ENCODE data around the gene SCARF2. TPM values are rescaled to one million over a fixed set of nuclear protein-coding genes. Genes with fewer than 3 reads are reported as not detected.

SCARF2 gene
- total and polyA plus RNA-seq, 2 of the 13 experiments (the other 11 are each of a cell fraction or from before 2014, with no cell fraction given): 3.3 to 6.2 TPM

DNA sequence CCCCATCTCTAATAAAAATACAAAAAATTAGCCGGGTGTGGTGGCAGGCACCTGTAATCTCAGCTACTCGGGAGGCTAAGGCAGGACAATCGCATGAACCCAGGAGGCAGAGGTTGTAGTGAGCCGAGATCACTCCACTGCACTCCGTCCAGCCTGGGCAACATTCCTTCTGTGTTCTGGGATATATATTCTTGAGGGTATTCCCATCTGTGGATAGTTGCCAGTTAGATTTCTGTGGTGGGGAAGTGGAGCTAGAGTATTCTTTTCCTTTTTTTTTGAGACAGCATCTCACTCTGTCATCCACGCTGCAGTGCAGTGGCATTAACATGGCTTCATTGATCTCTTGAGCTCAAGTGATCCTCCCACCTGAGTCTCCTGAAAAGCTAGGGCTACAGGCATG is 52.8 kb downstream of the SCARF2 start:
- Histone ChIP-seq H3K4me2 (ENCODE audit: low read depth, low read length) (no peak overlapping the region), H3K9ac (ENCODE audit: insufficient read depth, low read depth, low read length) (no peak overlapping the region), H2AFZ (ENCODE audit: low read length) (no peak overlapping the region), H3K79me2 (ENCODE audit: insufficient read depth, low read length) (no peaks in the 10 kb centered on the region), H3K27ac (ENCODE audit: extremely low read length, insufficient read depth, low read length) (no peak overlapping the region), H3K36me3 (replicated peaks in 1 of 2; ENCODE audit: control insufficient read depth in 1 of 2, insufficient read depth in 2 of 2, low read length in 2 of 2) (no peaks in the 10 kb centered on the region), H3K27me3 (ENCODE audit: control insufficient read depth in 1 of 2, insufficient read depth in 2 of 2, low read length in 2 of 2) (peaks cover 1 to 8% of the 10 kb centered on the region in 2 experiments; a peak in 2 of 5 replicates), H3K4me3 (replicated peaks in 1 of 3; ENCODE audit: insufficient read depth in 1 of 3, low read depth in 2 of 3, low read length in 3 of 3) (no peak overlapping the region), H4K20me1 (ENCODE audit: insufficient read depth, low read length) (no peaks in the 10 kb centered on the region), H3K9me3 (ENCODE audit: low read length) (no peaks in the 10 kb centered on the region), H3K4me1 (ENCODE audit: insufficient read depth, low read length) (no peaks in the 10 kb centered on the region)
- 50% methylated on average over 2 of the region's 6 CpGs for WGBS (ENCODE audit: low lambda C conversion rate)
- POLR2A ChIA-PET: no interaction called here
- intact Hi-C loops (cut with micrococcal nuclease; ENCODE audit: unreplicated experiment): no loop called here
- CTCF ChIA-PET (ENCODE audit: low intra/inter-chr PET ratio, low total read pairs): no interaction called here
- FAIRE-seq: no peak
- TF ChIP-seq, protein P1, sequence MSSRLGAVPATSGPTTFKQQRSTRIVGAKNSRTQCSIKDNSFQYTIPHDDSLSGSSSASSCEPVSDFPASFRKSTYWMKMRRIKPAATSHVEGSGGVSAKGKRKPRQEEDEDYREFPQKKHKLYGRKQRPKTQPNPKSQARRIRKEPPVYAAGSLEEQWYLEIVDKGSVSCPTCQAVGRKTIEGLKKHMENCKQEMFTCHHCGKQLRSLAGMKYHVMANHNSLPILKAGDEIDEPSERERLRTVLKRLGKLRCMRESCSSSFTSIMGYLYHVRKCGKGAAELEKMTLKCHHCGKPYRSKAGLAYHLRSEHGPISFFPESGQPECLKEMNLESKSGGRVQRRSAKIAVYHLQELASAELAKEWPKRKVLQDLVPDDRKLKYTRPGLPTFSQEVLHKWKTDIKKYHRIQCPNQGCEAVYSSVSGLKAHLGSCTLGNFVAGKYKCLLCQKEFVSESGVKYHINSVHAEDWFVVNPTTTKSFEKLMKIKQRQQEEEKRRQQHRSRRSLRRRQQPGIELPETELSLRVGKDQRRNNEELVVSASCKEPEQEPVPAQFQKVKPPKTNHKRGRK (CRISPR knock-in tag; IDR thresholded peaks at IDR 0.05): no peak
- TF ChIP-seq, protein P2, sequence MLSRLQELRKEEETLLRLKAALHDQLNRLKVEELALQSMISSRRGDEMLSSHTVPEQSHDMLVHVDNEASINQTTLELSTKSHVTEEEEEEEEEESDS (CRISPR knock-in tag; IDR thresholded peaks at IDR 0.05; ENCODE audit: borderline replicate concordance): no peak
- no peak for ATAC-seq
- in situ Hi-C loops (cut with HindIII; ENCODE audit: extremely low pct_ligation_motif_present, low pct_unique_long_range_greater_than_20kb): no loop called here
- no peak for DNase-seq (ENCODE audit: low spot score)
- no TSS peak for BruUV-seq (replicated peaks)

DNA sequence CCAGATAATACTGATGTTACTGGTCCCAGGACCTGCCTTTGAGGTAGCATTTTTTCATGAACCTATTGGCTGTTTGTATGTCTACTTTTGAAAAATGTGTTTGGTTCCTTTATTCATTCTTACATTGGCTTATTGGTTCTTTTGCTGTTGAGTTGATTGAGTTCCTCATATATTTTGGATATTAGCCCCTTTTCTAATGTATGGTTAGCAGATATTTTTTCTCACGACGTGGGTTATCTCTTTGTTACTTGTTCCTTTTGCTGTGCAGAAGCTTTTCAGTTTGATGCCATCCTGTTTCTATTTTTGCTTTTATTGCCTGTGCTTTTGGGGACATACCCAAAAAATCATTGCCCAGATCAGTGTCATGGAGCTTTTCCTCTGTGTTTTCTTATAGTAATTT is 53.5 kb downstream of the SCARF2 start:
- no peaks in the 10 kb centered on the region for H3K79me2 ChIP-seq (ENCODE audit: insufficient read depth, low read length)
- TF ChIP-seq, protein P3, sequence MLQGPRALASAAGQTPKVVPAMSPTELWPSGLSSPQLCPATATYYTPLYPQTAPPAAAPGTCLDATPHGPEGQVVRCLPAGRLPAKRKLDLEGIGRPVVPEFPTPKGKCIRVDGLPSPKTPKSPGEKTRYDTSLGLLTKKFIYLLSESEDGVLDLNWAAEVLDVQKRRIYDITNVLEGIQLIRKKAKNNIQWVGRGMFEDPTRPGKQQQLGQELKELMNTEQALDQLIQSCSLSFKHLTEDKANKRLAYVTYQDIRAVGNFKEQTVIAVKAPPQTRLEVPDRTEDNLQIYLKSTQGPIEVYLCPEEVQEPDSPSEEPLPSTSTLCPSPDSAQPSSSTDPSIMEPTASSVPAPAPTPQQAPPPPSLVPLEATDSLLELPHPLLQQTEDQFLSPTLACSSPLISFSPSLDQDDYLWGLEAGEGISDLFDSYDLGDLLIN (CRISPR knock-in tag; IDR thresholded peaks at IDR 0.05; ENCODE audit: borderline replicate concordance): no peak
- no peak for TF ChIP-seq HOXA5 (CRISPR knock-in tag; IDR thresholded peaks at IDR 0.05)
- TF ChIP-seq KDM4B (CRISPR knock-in tag; IDR thresholded peaks at IDR 0.05): no peak
- no peak for TF ChIP-seq ZBTB38 (CRISPR knock-in tag; IDR thresholded peaks at IDR 0.05)
- TF ChIP-seq NAIF1 (CRISPR knock-in tag; IDR thresholded peaks at IDR 0.05; ENCODE audit: borderline replicate concordance): no peak
- no peak for TF ChIP-seq ADNP (CRISPR knock-in tag; IDR thresholded peaks at IDR 0.05)
- TF ChIP-seq ZNF235 (CRISPR knock-in tag; IDR thresholded peaks at IDR 0.05; ENCODE audit: borderline replicate concordance): no peak
- TF ChIP-seq RFXAP (CRISPR knock-in tag; IDR thresholded peaks at IDR 0.05; ENCODE audit: borderline replicate concordance): no peak
- TF ChIP-seq, protein P4, sequence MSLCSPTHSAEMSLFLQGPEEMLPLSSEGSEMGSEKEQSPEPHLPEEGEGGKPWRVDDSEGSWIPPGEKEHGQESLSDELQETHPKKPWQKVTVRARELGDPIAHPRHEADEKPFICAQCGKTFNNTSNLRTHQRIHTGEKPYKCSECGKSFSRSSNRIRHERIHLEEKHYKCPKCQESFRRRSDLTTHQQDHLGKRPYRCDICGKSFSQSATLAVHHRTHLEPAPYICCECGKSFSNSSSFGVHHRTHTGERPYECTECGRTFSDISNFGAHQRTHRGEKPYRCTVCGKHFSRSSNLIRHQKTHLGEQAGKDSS (CRISPR knock-in tag; IDR thresholded peaks at IDR 0.05; ENCODE audit: borderline replicate concordance, low read depth): no peak
- TF ChIP-seq, protein P1 (CRISPR knock-in tag; IDR thresholded peaks at IDR 0.05): no peak
- no peak for TF ChIP-seq CCAR2 (optimal IDR thresholded peaks at IDR 0.05; ENCODE audit: low read depth, low read length)
- TF ChIP-seq ARNT2 (CRISPR knock-in tag; IDR thresholded peaks at IDR 0.05; ENCODE audit: low read depth): no peak

More for the DNA sequence above, 53.5 kb downstream of the SCARF2 start:
- Histone ChIP-seq H3K36me3 (replicated peaks in 1 of 2; ENCODE audit: control insufficient read depth in 1 of 2, insufficient read depth in 2 of 2, low read length in 2 of 2) (no peaks in the 10 kb centered on the region), H4K20me1 (ENCODE audit: insufficient read depth, low read length) (no peaks in the 10 kb centered on the region), H3K9ac (ENCODE audit: insufficient read depth, low read depth, low read length) (no peak overlapping the region), H3K27me3 (ENCODE audit: control insufficient read depth in 1 of 2, insufficient read depth in 2 of 2, low read length in 2 of 2) (peaks cover 1 to 8% of the 10 kb centered on the region in 2 experiments; a peak in 2 of 5 replicates), H3K4me3 (replicated peaks in 1 of 3; ENCODE audit: insufficient read depth in 1 of 3, low read depth in 2 of 3, low read length in 3 of 3) (no peak overlapping the region), H3K27ac (ENCODE audit: extremely low read length, insufficient read depth, low read length) (no peak overlapping the region), H3K4me1 (ENCODE audit: insufficient read depth, low read length) (no peaks in the 10 kb centered on the region), H2AFZ (ENCODE audit: low read length) (no peak overlapping the region), H3K9me3 (ENCODE audit: low read length) (no peaks in the 10 kb centered on the region), H3K4me2 (ENCODE audit: low read depth, low read length) (no peak overlapping the region)
- intact Hi-C loops (cut with micrococcal nuclease; ENCODE audit: unreplicated experiment) (no loop called here), in situ Hi-C loops (cut with HindIII; ENCODE audit: extremely low pct_ligation_motif_present, low pct_unique_long_range_greater_than_20kb) (no loop called here)
- FAIRE-seq: no peak
- WGBS (ENCODE audit: low lambda C conversion rate): 1% methylated on average over 2 of the region's 2 CpGs
- POLR2A ChIA-PET: no interaction called here
- DNase-seq (ENCODE audit: low spot score): no peak
- CTCF ChIA-PET (ENCODE audit: low intra/inter-chr PET ratio, low total read pairs): no interaction called here
- BruUV-seq (replicated peaks): no TSS peak
- no peak for ATAC-seq

Data from HepG2 (cell line).